ENCODE measurements around the gene CD79B. TPM values are rescaled to one million over a fixed set of nuclear protein-coding genes. Genes with fewer than 3 reads are reported as not detected.
A peak's percentile ranks its signal among the peaks of the same experiment; 100 is the strongest.
"Not testable (repeated sequence)": the region's sequence is repeated elsewhere in the genome, so short reads cannot be mapped to it uniquely, and the experiment has no call there.

CD79B gene
- polyA plus RNA-seq, 1 donor = 1.2 TPM

- H3K27ac ChIP-seq (ENCODE audit: low read length); H3K4me3 ChIP-seq (ENCODE audit: low read length); H3K4me1 ChIP-seq (ENCODE audit: control insufficient read depth, insufficient read depth, low read length); DNase-seq; H3K36me3 ChIP-seq (ENCODE audit: control insufficient read depth, insufficient read depth, low read length); H3K9me3 ChIP-seq (ENCODE audit: control insufficient read depth, low read depth, low read length); H3K27me3 ChIP-seq (ENCODE audit: control insufficient read depth, insufficient read depth, low read length): not testable (repeated sequence)
- WGBS (ENCODE audit: insufficient coverage, low lambda C conversion rate) = no CpG with 5 or more reads among the region's 3 CpGs
Observed at GRCh38 chr17:63894021-63894420, 38.1 kb downstream of the CD79B start.

- not testable (repeated sequence) for DNase-seq; H3K4me1 ChIP-seq (ENCODE audit: control insufficient read depth, insufficient read depth, low read length); H3K9me3 ChIP-seq (ENCODE audit: control insufficient read depth, low read depth, low read length); H3K27ac ChIP-seq (ENCODE audit: low read length); H3K4me3 ChIP-seq (ENCODE audit: low read length); H3K36me3 ChIP-seq (ENCODE audit: control insufficient read depth, insufficient read depth, low read length); H3K27me3 ChIP-seq (ENCODE audit: control insufficient read depth, insufficient read depth, low read length)
- WGBS (ENCODE audit: insufficient coverage, low lambda C conversion rate) = no CpG with 5 or more reads among the region's 11 CpGs
Observed at GRCh38 chr17:63892316-63893037, 39.7 kb downstream of the CD79B start.

GRCh38 chr17:63889026-63889848 is 42.9 kb downstream of the CD79B start:
- WGBS (ENCODE audit: insufficient coverage, low lambda C conversion rate) = no CpG with 5 or more reads among the region's 13 CpGs
- not testable (repeated sequence) for H3K4me3 ChIP-seq (ENCODE audit: low read length); H3K27me3 ChIP-seq (ENCODE audit: control insufficient read depth, insufficient read depth, low read length); H3K9me3 ChIP-seq (ENCODE audit: control insufficient read depth, low read depth, low read length); DNase-seq; H3K36me3 ChIP-seq (ENCODE audit: control insufficient read depth, insufficient read depth, low read length); H3K4me1 ChIP-seq (ENCODE audit: control insufficient read depth, insufficient read depth, low read length); H3K27ac ChIP-seq (ENCODE audit: low read length)

- H3K9me3 ChIP-seq (ENCODE audit: control insufficient read depth, low read depth, low read length); H3K36me3 ChIP-seq (ENCODE audit: control insufficient read depth, insufficient read depth, low read length); H3K4me1 ChIP-seq (ENCODE audit: control insufficient read depth, insufficient read depth, low read length); DNase-seq; H3K27ac ChIP-seq (ENCODE audit: low read length); H3K4me3 ChIP-seq (ENCODE audit: low read length); H3K27me3 ChIP-seq (ENCODE audit: control insufficient read depth, insufficient read depth, low read length): not testable (repeated sequence)
- WGBS (ENCODE audit: insufficient coverage, low lambda C conversion rate) = 100% methylated on average over 4 of the region's 11 CpGs
Observed at GRCh38 chr17:63885119-63885518, 47.0 kb downstream of the CD79B start.

GRCh38 chr17:63882626-63883126 is 49.5 kb downstream of the CD79B start:
- H3K36me3 ChIP-seq (ENCODE audit: control insufficient read depth, insufficient read depth, low read length); H3K27me3 ChIP-seq (ENCODE audit: control insufficient read depth, insufficient read depth, low read length); H3K9me3 ChIP-seq (ENCODE audit: control insufficient read depth, low read depth, low read length); H3K27ac ChIP-seq (ENCODE audit: low read length); DNase-seq; H3K4me1 ChIP-seq (ENCODE audit: control insufficient read depth, insufficient read depth, low read length); H3K4me3 ChIP-seq (ENCODE audit: low read length): not testable (repeated sequence)
- whole genome bisulfite sequencing (ENCODE audit: insufficient coverage, low lambda C conversion rate) = no CpG with 5 or more reads among the region's 9 CpGs

- Histone ChIP-seq H3K9me3 (ENCODE audit: control insufficient read depth, low read depth, low read length) (no peaks in the 10 kb centered on the region), H3K27ac (ENCODE audit: low read length) (no peak within 1 kb of the TSS), H3K4me1 (ENCODE audit: control insufficient read depth, insufficient read depth, low read length) (no peaks in the 10 kb centered on the region), H3K4me3 (ENCODE audit: low read length) (no peak within 1 kb of the TSS), H3K36me3 (ENCODE audit: control insufficient read depth, insufficient read depth, low read length) (no peaks in the 10 kb centered on the region), H3K27me3 (ENCODE audit: control insufficient read depth, insufficient read depth, low read length) (peaks cover 2% of the 10 kb centered on the region)
- no CpG with 5 or more reads among the region's 15 CpGs for WGBS (ENCODE audit: insufficient coverage, low lambda C conversion rate)
- peak in 1 of 2 donors; percentile 21 for DNase-seq
Observed at GRCh38 chr17:63881935-63882601, 50.1 kb downstream of the CD79B start, which contains the start of gene GH2. TSS of gene GH2 (minus strand) at chr17:63881944. CDS start at chr17:63881801, 143 bp downstream.

GRCh38 chr17:63881337-63881736 is 50.8 kb downstream of the CD79B start:
- not testable (repeated sequence) for H3K27me3 ChIP-seq (ENCODE audit: control insufficient read depth, insufficient read depth, low read length); H3K27ac ChIP-seq (ENCODE audit: low read length); H3K9me3 ChIP-seq (ENCODE audit: control insufficient read depth, low read depth, low read length); H3K4me3 ChIP-seq (ENCODE audit: low read length); H3K36me3 ChIP-seq (ENCODE audit: control insufficient read depth, insufficient read depth, low read length); H3K4me1 ChIP-seq (ENCODE audit: control insufficient read depth, insufficient read depth, low read length); DNase-seq
- no CpG with 5 or more reads among the region's 11 CpGs for WGBS (ENCODE audit: insufficient coverage, low lambda C conversion rate)

- WGBS (ENCODE audit: insufficient coverage, low lambda C conversion rate) = no CpG with 5 or more reads among the region's 12 CpGs
- no peaks in the 10 kb centered on the region for H3K4me1 ChIP-seq (ENCODE audit: control insufficient read depth, insufficient read depth, low read length)
- H3K27ac ChIP-seq (ENCODE audit: low read length) = no peak overlapping the region
- no peaks in the 10 kb centered on the region for H3K9me3 ChIP-seq (ENCODE audit: control insufficient read depth, low read depth, low read length)
- peaks cover 2% of the 10 kb centered on the region for H3K27me3 ChIP-seq (ENCODE audit: control insufficient read depth, insufficient read depth, low read length)
- no peak overlapping the region for H3K4me3 ChIP-seq (ENCODE audit: low read length)
- H3K36me3 ChIP-seq (ENCODE audit: control insufficient read depth, insufficient read depth, low read length) = no peaks in the 10 kb centered on the region
- no peak for DNase-seq
Observed at GRCh38 chr17:63880706-63881105, 51.4 kb downstream of the CD79B start.
